GM12892 (cell line): ENCODE measurements around the gene ASS1.

Experiments used
- POLR2AphosphoS5 ChIP-seq: IDR thresholded peaks from 2 replicates; pipeline ENCODE4 v1.6.1; 2011; ENCODE audit warnings: low read depth, low read length, control low read depth
- TAF1 ChIP-seq: IDR thresholded peaks from 2 replicates; pipeline ENCODE4 v1.6.1; 2011; ENCODE audit warnings: low read depth, mild to moderate bottlenecking, control low read depth, low read length, borderline replicate concordance

- TF ChIP-seq POLR2AphosphoS5 (no peak), TAF1 (no peak)
Observed at GRCh38 chr9:130493476-130493875, 48.7 kb downstream of the ASS1 start.
